ENCODE results near the gene LRP1B. TPM values are rescaled to one million over a fixed set of nuclear protein-coding genes. Genes with fewer than 3 reads are reported as not detected.
"Not testable (repeated sequence)": the region's sequence is repeated elsewhere in the genome, so short reads cannot be mapped to it uniquely, and the experiment has no call there.

The LRP1B gene
- total RNA-seq, 2 experiments from 2014 or later: not detected

DNA sequence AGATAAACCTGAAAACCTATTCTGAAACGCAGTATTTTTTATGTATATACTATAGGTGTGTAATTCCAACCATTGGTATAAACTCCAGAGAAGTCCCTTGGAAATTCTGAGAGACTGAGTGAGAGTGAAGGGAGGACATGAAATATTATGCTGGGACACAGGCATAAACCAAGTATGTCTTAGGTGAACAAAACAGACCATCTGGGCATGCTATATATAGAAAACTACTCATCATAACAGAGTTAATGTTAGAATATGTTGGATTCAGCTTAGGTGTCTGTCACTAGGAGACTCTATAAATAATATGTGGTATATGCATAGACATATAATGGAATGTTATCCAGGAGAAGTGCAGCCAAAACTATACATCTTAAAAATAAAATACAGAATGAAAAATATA lies 282.6 kb downstream of the LRP1B start:
- POLR2A ChIA-PET: no interaction called here
- intact Hi-C loops (cut with DNase I, micrococcal nuclease): no loop called here
- no peaks in the 10 kb centered on the region for H3K4me1 Mint-ChIP-seq

DNA sequence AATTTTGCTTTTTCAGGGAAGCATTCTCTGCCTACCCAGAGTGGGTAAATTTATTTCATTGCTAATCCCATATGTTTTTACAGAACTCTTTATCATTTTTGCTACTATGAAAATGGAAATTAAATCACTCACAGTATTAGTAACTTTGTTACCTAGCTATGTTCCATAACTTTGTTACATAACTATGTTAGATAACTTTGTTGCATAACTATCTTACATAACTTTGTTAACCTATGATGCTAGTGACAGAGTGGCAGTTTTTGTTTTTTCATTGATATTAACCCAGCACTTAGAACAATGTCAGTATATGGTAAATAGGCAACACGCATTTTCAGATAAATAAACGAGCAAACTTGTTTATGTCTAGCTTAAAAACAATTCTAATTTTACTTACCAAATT lies 286.6 kb downstream of the LRP1B start:
- CTCF ChIA-PET: no interaction called here
- intact Hi-C loops (cut with DNase I, micrococcal nuclease): no loop called here
- DNase-seq: no peak
- POLR2A ChIA-PET: no interaction called here
- Mint-ChIP-seq H3K4me1 (no peaks in the 10 kb centered on the region), H3K27me3 (no peaks in the 10 kb centered on the region), H3K9me3 (ENCODE audit: low read depth) (peaks cover 5% of the 10 kb centered on the region), H3K27ac (no peak overlapping the region), H3K4me3 (no peak overlapping the region), H3K36me3 (ENCODE audit: low read depth) (no peaks in the 10 kb centered on the region)
- no peak for ATAC-seq

More for the DNA sequence above, 282.6 kb downstream of the LRP1B start:
- Mint-ChIP-seq H3K27ac (no peak overlapping the region), H3K4me3 (no peak overlapping the region), H3K9me3 (ENCODE audit: low read depth) (no peaks in the 10 kb centered on the region), H3K27me3 (no peaks in the 10 kb centered on the region), H3K36me3 (ENCODE audit: low read depth) (no peaks in the 10 kb centered on the region)
- CTCF ChIA-PET: no interaction called here
- ATAC-seq (no peak), DNase-seq (no peak)

DNA sequence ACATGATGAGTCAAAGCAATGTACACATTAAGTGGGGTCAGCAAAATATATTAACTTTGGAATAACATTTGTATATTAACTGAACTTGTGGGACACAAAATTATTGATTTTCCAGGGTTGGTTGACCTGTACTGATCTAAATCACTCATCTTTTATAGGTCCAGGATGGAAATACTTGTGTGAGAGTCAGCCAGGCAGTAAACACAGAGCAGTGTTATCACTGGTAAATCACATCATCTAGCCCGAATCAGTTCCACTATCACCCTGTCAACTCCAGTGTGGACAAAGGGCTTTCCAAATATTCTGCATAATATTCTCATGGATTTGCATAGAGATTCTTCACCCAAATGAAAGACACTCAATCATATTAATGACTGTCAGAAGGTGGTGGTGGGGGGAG lies 295.7 kb downstream of the LRP1B start:
- ChIA-PET CTCF (no interaction called here), POLR2A (no interaction called here)
- no peak for ATAC-seq
- no peaks in the 10 kb centered on the region for H3K4me1 Mint-ChIP-seq
- H3K36me3 Mint-ChIP-seq (ENCODE audit: low read depth): no peaks in the 10 kb centered on the region
- no peak for DNase-seq
- intact Hi-C loops (cut with DNase I, micrococcal nuclease): no loop called here
- no peaks in the 10 kb centered on the region for H3K27me3 Mint-ChIP-seq
- no peak overlapping the region for H3K27ac Mint-ChIP-seq
- H3K4me3 Mint-ChIP-seq: no peak overlapping the region
- peaks cover 2% of the 10 kb centered on the region for H3K9me3 Mint-ChIP-seq (ENCODE audit: low read depth)

DNA sequence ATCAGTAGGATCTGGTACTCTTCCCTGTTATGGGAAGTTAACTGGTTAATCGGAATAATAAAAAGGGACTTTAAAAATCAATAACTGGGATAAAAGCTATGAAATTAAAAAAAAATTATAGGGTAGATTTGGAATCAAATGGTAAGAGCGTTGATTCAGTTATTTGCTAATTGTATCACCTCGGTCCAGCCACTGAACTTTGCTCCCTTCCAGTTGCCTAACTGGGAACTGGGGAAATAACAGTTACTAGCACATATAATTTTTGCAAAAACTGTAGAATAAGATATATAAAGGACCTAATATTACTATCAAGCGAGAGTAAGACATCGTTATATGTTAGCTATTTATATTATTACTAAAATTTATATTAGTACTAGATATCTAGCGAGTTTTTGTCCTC lies 302.1 kb downstream of the LRP1B start:
- Mint-ChIP-seq H3K27ac (no peak overlapping the region), H3K9me3 (ENCODE audit: low read depth) (peaks cover 2% of the 10 kb centered on the region), H3K4me3 (no peak overlapping the region), H3K4me1 (no peaks in the 10 kb centered on the region), H3K27me3 (no peaks in the 10 kb centered on the region), H3K36me3 (ENCODE audit: low read depth) (no peaks in the 10 kb centered on the region)
- POLR2A ChIA-PET: no interaction called here
- intact Hi-C loops (cut with DNase I, micrococcal nuclease): no loop called here
- CTCF ChIA-PET: no interaction called here
- ATAC-seq (no peak), DNase-seq (no peak)

DNA sequence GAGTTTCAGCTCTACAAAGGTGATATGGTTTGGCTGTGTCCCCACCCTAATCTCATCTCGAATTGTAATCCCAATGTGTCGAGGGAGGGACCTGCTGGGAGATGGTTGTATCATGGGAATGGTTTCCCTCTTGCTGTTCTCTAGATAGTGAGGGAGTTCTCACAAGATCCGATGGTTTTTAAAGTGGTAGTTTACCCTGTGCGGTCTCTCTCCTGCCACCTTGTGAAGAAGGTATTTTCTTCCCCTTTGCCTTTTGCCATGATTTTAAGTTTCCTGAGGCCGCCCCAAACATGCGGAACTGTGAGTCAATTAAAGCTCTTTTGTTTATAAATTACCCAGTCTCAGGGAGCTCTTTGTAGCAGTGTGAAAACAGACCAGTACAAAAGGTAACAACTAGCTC lies 306.0 kb downstream of the LRP1B start:
- no peak overlapping the region for H3K4me3 Mint-ChIP-seq
- intact Hi-C loops (cut with DNase I, micrococcal nuclease): no loop called here
- DNase-seq: no peak
- no peaks in the 10 kb centered on the region for H3K27me3 Mint-ChIP-seq
- peaks cover 4% of the 10 kb centered on the region for H3K9me3 Mint-ChIP-seq (ENCODE audit: low read depth)
- no peaks in the 10 kb centered on the region for H3K36me3 Mint-ChIP-seq (ENCODE audit: low read depth)
- ATAC-seq: no peak
- ChIA-PET CTCF (no interaction called here), POLR2A (no interaction called here)
- H3K27ac Mint-ChIP-seq: no peak overlapping the region
- no peaks in the 10 kb centered on the region for H3K4me1 Mint-ChIP-seq

DNA sequence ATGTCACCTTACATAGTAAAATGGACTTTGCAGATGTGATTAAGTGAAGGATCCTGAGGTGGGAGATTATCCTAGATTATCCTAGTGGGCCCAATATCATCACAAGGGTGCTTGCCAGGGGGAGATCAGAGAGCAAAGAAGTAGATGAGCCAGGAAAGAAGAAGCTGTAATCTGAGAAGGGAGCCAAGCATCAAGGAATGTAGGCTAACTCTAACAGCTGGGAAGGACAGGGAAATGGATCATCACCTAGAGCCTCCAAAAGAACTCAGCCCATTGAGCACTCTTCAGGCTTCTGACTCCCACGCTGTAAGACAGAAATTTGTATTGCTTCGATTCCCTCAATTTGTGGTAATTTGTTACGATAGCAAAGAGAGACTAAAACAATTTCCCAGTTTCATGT lies 309.9 kb downstream of the LRP1B start:
- no peak for ATAC-seq
- Mint-ChIP-seq H3K9me3 (ENCODE audit: low read depth) (peaks cover 1% of the 10 kb centered on the region), H3K4me1 (no peaks in the 10 kb centered on the region), H3K36me3 (ENCODE audit: low read depth) (no peaks in the 10 kb centered on the region), H3K4me3 (no peak overlapping the region), H3K27ac (no peak overlapping the region), H3K27me3 (no peaks in the 10 kb centered on the region)
- ChIA-PET CTCF (no interaction called here), POLR2A (no interaction called here)
- intact Hi-C loops (cut with DNase I, micrococcal nuclease): no loop called here
- DNase-seq: no peak

DNA sequence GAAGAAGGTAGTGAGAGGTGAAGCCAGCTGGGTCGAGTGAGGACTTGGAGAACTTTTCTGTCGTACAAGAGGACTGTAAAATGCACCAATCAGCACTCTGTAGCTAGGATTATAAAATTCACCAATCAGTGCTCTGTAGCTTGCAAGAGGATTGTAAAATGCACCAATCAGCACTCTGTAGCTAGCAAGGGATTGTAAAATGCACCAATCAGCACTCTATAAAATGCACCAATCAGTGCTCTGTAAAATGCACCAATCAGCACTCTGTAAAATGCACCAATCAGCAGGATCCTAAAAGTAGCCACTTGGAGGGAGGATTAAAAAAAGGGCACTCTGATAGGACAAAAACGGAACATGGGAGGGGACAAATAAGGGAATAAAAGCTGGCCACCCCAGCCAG lies 315.5 kb downstream of the LRP1B start:
- DNase-seq; CTCF ChIA-PET; H3K36me3 Mint-ChIP-seq (ENCODE audit: low read depth); POLR2A ChIA-PET; intact Hi-C loops (cut with DNase I, micrococcal nuclease); H3K4me3 Mint-ChIP-seq; ATAC-seq; H3K4me1 Mint-ChIP-seq; H3K27ac Mint-ChIP-seq; H3K27me3 Mint-ChIP-seq: not testable (repeated sequence)
- peaks cover 22% of the 10 kb centered on the region for H3K9me3 Mint-ChIP-seq (ENCODE audit: low read depth)

DNA sequence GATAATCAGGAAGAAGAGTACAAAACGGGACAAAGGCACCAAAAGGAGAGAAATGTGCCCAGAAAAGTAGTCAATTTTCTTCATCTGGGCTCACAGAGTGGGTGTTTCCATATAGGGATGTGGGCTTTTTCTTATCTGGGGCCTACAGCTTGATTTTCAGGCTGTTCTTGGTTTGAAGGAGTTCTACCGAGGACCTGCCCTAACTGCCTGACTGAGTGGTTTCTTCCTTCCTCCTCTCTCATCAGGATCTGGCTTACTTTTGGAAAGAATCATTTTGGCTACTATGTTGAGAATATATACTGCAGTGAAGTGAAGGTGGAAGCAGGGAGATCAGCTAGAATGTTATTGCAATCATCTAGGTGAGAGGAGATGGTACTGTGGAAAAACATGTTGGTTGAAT lies 316.7 kb downstream of the LRP1B start:
- H3K4me1 Mint-ChIP-seq: no peaks in the 10 kb centered on the region
- no peak for ATAC-seq
- H3K27ac Mint-ChIP-seq: no peak overlapping the region
- no peak for DNase-seq
- POLR2A ChIA-PET: no interaction called here
- no peaks in the 10 kb centered on the region for H3K36me3 Mint-ChIP-seq (ENCODE audit: low read depth)
- no peaks in the 10 kb centered on the region for H3K27me3 Mint-ChIP-seq
- no peak overlapping the region for H3K4me3 Mint-ChIP-seq
- CTCF ChIA-PET: no interaction called here
- H3K9me3 Mint-ChIP-seq (ENCODE audit: low read depth): peaks cover 24% of the 10 kb centered on the region
- intact Hi-C loops (cut with DNase I, micrococcal nuclease): no loop called here

DNA sequence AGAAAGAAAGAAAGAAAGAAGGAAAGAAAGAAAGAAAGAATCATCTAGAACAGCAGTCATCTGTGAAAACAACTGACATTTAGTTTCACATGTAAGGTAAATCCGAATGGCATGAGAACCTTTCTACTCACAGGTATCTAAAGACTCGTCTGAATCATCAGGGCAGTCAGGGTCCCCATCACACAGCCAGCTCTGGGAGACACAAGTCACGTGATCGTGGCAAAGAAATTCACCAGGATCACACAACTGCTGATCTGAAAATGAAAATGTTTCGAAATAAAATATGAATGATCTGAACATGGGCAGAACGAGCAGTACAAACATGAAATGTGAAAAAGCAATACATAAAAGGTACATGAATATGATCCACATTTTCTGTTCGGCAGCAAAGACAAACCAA lies 320.7 kb downstream of the LRP1B start:
- no peaks in the 10 kb centered on the region for H3K4me1 Mint-ChIP-seq
- H3K9me3 Mint-ChIP-seq (ENCODE audit: low read depth): peaks cover 26% of the 10 kb centered on the region
- ATAC-seq (no peak), DNase-seq (no peak)
- no peak overlapping the region for H3K27ac Mint-ChIP-seq
- CTCF ChIA-PET: no interaction called here
- H3K27me3 Mint-ChIP-seq: no peaks in the 10 kb centered on the region
- intact Hi-C loops (cut with DNase I, micrococcal nuclease): no loop called here
- no peak overlapping the region for H3K4me3 Mint-ChIP-seq
- POLR2A ChIA-PET: no interaction called here
- no peaks in the 10 kb centered on the region for H3K36me3 Mint-ChIP-seq (ENCODE audit: low read depth)

DNA sequence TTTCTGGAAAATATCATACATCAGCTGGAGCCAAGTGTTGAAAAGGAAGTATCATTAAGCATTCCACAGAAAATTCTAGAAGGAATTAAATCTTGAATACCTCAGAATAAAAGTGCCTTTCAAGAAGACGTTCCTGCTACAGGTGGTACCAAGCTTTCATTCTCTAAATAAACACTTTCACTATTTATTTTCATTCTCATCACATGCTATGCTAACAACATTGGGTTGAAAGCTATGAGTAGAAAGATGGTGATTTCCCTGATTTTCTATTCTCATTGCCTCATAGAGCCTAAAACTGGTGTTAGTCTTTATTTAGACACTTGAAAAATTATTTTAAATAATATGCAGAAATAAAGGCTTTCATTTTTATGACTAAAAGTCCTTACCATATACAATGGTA lies 324.7 kb downstream of the LRP1B start:
- intact Hi-C loops (cut with DNase I, micrococcal nuclease): no loop called here
- DNase-seq: no peak
- Mint-ChIP-seq H3K9me3 (ENCODE audit: low read depth) (peaks cover 4% of the 10 kb centered on the region), H3K36me3 (ENCODE audit: low read depth) (no peaks in the 10 kb centered on the region), H3K4me3 (no peak overlapping the region), H3K4me1 (no peaks in the 10 kb centered on the region), H3K27me3 (no peaks in the 10 kb centered on the region), H3K27ac (no peak overlapping the region)
- ChIA-PET POLR2A (no interaction called here), CTCF (no interaction called here)
- ATAC-seq: no peak

DNA sequence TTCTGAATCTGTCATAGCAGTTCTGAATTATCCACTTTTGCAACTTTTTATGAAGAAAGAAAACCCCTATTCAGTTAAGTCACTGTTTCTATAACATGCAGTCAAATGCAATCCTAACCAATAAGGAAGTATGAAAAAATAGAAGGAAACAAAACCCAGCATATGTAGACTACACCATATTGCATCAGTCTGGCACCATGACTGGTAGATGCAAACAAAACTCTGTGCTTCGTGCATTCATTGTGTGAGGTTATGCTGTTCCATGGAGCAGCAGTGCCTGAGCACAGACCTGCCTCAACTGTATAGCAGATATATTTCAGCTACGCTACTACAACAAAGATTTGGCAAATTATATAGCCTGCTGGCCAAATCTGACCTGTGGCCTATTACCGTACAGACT lies 325.5 kb downstream of the LRP1B start:
- intact Hi-C loops (cut with DNase I, micrococcal nuclease): no loop called here
- ATAC-seq: no peak
- Mint-ChIP-seq H3K36me3 (ENCODE audit: low read depth) (no peaks in the 10 kb centered on the region), H3K4me1 (no peaks in the 10 kb centered on the region), H3K4me3 (no peak overlapping the region), H3K27me3 (no peaks in the 10 kb centered on the region), H3K27ac (no peak overlapping the region), H3K9me3 (ENCODE audit: low read depth) (peaks cover 4% of the 10 kb centered on the region)
- no peak for DNase-seq
- ChIA-PET CTCF (no interaction called here), POLR2A (no interaction called here)

DNA sequence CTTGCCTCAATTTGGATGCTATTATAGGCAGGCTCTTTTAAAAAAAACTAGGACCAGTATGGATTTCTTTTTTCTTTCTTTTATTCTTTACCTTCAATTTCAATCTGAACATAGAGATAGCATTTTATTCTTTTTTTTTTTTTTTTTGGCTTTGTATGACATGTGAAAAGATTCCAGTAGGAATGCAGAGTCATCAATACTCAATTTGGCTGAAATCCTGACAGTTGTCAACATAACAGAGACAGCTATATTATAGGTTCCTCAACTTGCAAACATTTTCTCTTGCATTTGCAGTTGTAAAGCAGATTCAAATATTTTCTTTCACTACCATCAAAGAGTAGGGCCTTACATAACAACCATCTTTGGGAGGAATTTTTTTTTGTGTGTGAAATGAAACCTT lies 334.4 kb downstream of the LRP1B start:
- ChIA-PET POLR2A (no interaction called here), CTCF (no interaction called here)
- Mint-ChIP-seq H3K4me1 (no peaks in the 10 kb centered on the region), H3K4me3 (no peak overlapping the region), H3K27ac (no peak overlapping the region), H3K9me3 (ENCODE audit: low read depth) (no peaks in the 10 kb centered on the region), H3K27me3 (no peaks in the 10 kb centered on the region), H3K36me3 (ENCODE audit: low read depth) (no peaks in the 10 kb centered on the region)
- DNase-seq: no peak
- ATAC-seq: no peak
- intact Hi-C loops (cut with DNase I, micrococcal nuclease): no loop called here

DNA sequence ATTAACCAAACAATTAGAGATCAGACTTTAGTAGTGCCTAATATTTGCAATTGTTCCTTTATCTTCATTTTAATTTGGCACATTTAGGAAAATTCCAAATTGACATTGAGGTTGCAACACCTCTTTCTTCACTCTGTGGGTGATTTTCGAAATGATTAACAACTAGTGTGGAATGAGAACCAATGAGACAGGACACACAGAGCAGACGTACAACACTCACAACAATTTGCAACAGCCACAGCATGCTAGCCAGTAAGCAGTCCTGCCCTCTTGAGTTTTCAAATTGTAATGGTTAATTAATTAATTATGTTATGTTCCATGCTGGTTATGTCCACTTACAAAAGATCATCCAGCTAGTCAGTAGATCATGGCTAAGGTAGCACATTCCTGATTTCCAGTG lies 339.3 kb downstream of the LRP1B start:
- intact Hi-C loops (cut with DNase I, micrococcal nuclease): no loop called here
- Mint-ChIP-seq H3K4me1 (no peaks in the 10 kb centered on the region), H3K9me3 (ENCODE audit: low read depth) (peaks cover 3% of the 10 kb centered on the region), H3K36me3 (ENCODE audit: low read depth) (no peaks in the 10 kb centered on the region), H3K4me3 (no peak overlapping the region), H3K27ac (no peak overlapping the region), H3K27me3 (no peaks in the 10 kb centered on the region)
- ATAC-seq: no peak
- CTCF ChIA-PET: no interaction called here
- POLR2A ChIA-PET: no interaction called here
- no peak for DNase-seq
